Measurements from ENCODE around the gene NFU1. TPM values are rescaled to one million over a fixed set of nuclear protein-coding genes. Genes with fewer than 3 reads are reported as not detected.
"Not testable (repeated sequence)": the region's sequence is repeated elsewhere in the genome, so short reads cannot be mapped to it uniquely, and the experiment has no call there.

NFU1 gene
- total RNA-seq, 4 donors from 2014 or later = 32.0 to 48.1 (median 40.9) TPM

DNA sequence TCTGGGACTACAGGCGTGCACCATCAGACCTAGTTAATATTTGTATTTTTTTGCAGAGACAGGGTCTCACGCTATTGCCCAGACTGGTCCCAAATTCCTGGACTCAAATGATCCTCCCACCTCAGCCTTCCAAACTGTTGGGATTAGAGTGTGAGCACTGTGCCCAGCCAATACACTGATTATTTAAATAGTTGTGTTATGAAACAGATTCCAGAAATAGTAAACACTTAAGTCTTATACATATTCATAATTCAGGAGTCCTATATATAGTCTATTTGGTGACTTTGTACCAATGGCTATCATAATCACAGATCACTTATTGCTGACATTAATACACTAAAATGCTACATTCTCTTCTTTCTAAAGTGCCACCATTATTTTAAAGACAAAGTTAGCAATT is 12.8 kb downstream of the NFU1 start:
- H3K27ac ChIP-seq = no peak overlapping the region
- TF ChIP-seq EP300 (IDR thresholded peaks at IDR 0.05) = no peak
- no peak for TF ChIP-seq POLR2A (IDR thresholded peaks at IDR 0.05)
- TF ChIP-seq, protein P1, sequence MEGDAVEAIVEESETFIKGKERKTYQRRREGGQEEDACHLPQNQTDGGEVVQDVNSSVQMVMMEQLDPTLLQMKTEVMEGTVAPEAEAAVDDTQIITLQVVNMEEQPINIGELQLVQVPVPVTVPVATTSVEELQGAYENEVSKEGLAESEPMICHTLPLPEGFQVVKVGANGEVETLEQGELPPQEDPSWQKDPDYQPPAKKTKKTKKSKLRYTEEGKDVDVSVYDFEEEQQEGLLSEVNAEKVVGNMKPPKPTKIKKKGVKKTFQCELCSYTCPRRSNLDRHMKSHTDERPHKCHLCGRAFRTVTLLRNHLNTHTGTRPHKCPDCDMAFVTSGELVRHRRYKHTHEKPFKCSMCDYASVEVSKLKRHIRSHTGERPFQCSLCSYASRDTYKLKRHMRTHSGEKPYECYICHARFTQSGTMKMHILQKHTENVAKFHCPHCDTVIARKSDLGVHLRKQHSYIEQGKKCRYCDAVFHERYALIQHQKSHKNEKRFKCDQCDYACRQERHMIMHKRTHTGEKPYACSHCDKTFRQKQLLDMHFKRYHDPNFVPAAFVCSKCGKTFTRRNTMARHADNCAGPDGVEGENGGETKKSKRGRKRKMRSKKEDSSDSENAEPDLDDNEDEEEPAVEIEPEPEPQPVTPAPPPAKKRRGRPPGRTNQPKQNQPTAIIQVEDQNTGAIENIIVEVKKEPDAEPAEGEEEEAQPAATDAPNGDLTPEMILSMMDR (IDR thresholded peaks at IDR 0.05) = no peak
- no peaks in the 10 kb centered on the region for H3K27me3 ChIP-seq
- 93 to 96% methylated on average over 2 of the region's 2 CpGs for WGBS, 2 donors
- peaks cover 0 to 2% (median 0%) of the 10 kb centered on the region in 4 donors for H3K4me1 ChIP-seq
- no peak overlapping the region for H3K4me3 ChIP-seq
- H3K9me3 ChIP-seq = no peaks in the 10 kb centered on the region
- no peak for DNase-seq (ENCODE audit: low spot score in 2 of 2)
- peaks cover 0 to 83% (median 4%) of the 10 kb centered on the region in 3 donors for H3K36me3 ChIP-seq

DNA sequence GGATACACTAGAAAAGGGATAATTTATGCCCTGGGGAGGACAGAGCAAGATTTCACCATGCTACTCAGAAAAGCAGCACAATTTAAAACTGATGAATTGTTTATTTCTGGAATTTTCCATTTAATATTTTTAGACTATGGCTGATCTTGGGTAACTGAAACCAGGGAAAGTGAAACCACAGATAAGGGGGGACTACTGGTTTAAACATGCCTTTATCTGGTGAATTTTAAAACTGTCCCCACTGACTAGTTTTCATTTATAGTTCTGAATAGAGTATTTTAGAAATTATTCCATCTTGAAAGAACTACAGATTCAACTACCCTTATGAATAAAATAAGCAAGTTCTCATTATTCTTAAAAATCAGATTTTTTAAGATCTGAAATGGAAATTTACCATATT is 15.0 kb downstream of the NFU1 start:
- no peaks in the 10 kb centered on the region for H3K9me3 ChIP-seq
- no peaks in the 10 kb centered on the region for H3K27me3 ChIP-seq
- DNase-seq (ENCODE audit: low spot score in 2 of 2) = no peak
- peaks cover 7 to 87% (median 10%) of the 10 kb centered on the region in 3 donors for H3K36me3 ChIP-seq
- H3K27ac ChIP-seq = no peak overlapping the region
- TF ChIP-seq, protein P1 (IDR thresholded peaks at IDR 0.05) = no peak
- no peak for TF ChIP-seq EP300 (IDR thresholded peaks at IDR 0.05)
- TF ChIP-seq POLR2A (IDR thresholded peaks at IDR 0.05) = no peak
- H3K4me3 ChIP-seq = no peak overlapping the region
- peaks cover 0 to 2% (median 0%) of the 10 kb centered on the region in 4 donors for H3K4me1 ChIP-seq

DNA sequence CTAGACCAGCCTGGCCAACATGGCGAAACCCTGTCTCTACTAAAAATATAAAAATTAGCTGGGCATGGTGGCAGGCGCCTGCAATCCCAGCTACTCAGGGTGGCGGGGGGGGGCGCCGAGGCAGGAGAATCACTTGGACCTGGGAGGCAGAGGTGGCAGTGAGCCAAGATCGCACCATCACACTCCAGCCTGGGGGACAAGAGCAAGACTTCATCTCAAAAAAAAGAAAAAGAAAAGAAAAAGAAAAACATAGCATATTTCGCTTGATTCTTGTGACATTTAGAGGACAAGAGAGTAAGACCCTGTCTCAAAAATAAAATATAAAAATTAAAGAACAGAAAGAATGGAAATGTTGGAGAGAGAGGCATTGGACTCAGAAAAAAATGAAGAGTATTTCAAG is 18.1 kb downstream of the NFU1 start:
- H3K4me1 ChIP-seq; H3K27ac ChIP-seq; H3K9me3 ChIP-seq; H3K4me3 ChIP-seq; DNase-seq (ENCODE audit: low spot score in 2 of 2); H3K27me3 ChIP-seq: not testable (repeated sequence)
- WGBS, 2 donors = 86 to 89% methylated on average over 7 of the region's 7 CpGs
- peaks cover 7 to 89% (median 13%) of the 10 kb centered on the region in 3 donors for H3K36me3 ChIP-seq

DNA sequence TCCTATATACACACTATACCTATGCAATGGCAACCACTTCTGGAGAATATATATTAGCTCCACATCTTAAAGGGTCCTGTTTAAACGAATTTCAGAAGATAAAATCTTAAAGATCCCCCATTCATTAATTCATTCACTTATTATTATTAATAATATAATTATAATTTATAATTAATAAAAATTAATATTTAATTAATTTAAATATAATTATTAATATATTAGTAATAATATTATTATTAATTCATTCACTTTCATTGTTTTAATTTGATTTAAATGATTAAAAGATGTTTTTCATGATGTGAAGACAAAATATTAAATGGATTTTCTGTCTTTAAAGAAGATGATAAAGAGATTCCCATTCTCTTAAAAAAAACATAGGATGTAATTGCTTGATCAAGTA is 21.1 kb downstream of the NFU1 start:
- WGBS, 2 donors = 80 to 85% methylated on average over 1 of the region's 1 CpG
- Histone ChIP-seq H3K27ac (no peak overlapping the region), H3K4me1 (no peaks in the 10 kb centered on the region), H3K4me3 (no peak overlapping the region), H3K27me3 (no peaks in the 10 kb centered on the region), H3K9me3 (no peaks in the 10 kb centered on the region), H3K36me3 (peaks cover 6 to 96% (median 13%) of the 10 kb centered on the region in 3 donors)
- DNase-seq (ENCODE audit: low spot score in 2 of 2) = no peak
- TF ChIP-seq, protein P1 (IDR thresholded peaks at IDR 0.05) = no peak
- no peak for TF ChIP-seq EP300 (IDR thresholded peaks at IDR 0.05)
- no peak for TF ChIP-seq POLR2A (IDR thresholded peaks at IDR 0.05)

DNA sequence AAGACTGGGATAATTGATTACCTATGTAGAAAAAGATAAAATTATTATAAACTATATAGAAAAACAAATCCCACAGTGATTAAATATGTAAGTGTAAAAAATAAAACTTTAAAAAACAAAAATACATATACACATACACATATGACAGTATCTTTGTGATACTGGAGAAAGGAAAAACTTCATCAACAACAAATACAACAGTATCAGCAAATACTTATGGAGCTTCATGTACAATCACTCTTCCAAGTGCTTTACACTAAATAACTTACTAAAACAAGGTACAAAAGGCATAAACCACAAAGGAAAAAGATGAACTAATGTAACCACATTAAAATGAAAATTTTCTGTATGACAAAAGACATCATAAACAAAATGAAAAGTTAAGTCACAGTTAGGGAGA is 26.1 kb downstream of the NFU1 start:
- peaks cover 2 to 88% (median 4%) of the 10 kb centered on the region in 3 donors for H3K36me3 ChIP-seq
- TF ChIP-seq POLR2A (IDR thresholded peaks at IDR 0.05) (no peak), EP300 (IDR thresholded peaks at IDR 0.05) (no peak)
- TF ChIP-seq, protein P1 (IDR thresholded peaks at IDR 0.05) = no peak
- H3K4me1 ChIP-seq = no peaks in the 10 kb centered on the region

DNA sequence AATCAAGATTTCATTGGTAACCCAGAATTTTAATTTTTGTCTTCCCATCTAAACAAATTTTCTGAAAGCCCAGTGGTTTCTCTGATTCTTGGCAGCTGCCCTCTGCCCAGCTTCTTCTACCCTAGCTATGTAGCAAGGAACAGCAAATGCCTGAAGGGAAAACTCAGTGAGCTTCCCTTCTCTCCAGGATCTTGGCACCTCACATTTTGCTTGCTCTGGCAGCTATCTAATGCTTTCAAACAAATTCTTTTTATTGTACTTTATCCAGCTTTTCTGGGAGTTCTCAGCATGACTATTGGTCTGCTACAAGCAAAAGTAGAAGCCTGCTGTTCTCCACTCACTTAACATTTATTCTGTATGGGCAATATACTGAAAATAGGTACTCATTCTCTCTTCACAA is 31.9 kb downstream of the NFU1 start:
- H3K36me3 ChIP-seq = peaks cover 9 to 88% (median 10%) of the 10 kb centered on the region in 3 donors
- no peak overlapping the region for H3K4me3 ChIP-seq
- no peak for DNase-seq (ENCODE audit: low spot score in 2 of 2)
- no peaks in the 10 kb centered on the region for H3K4me1 ChIP-seq
- H3K27ac ChIP-seq = no peak overlapping the region
- H3K27me3 ChIP-seq = peaks cover 0 to 2% of the 10 kb centered on the region in 2 donors
- TF ChIP-seq, protein P1 (IDR thresholded peaks at IDR 0.05) = no peak
- no peak for TF ChIP-seq EP300 (IDR thresholded peaks at IDR 0.05)
- TF ChIP-seq POLR2A (IDR thresholded peaks at IDR 0.05) = no peak
- H3K9me3 ChIP-seq = peaks cover 0 to 11% (median 0%) of the 10 kb centered on the region in 4 donors

More for the DNA sequence above, 26.1 kb downstream of the NFU1 start:
- Histone ChIP-seq H3K27me3 (peaks cover 0 to 2% of the 10 kb centered on the region in 2 donors), H3K9me3 (no peaks in the 10 kb centered on the region), H3K27ac (no peak overlapping the region), H3K4me3 (no peak overlapping the region)
- DNase-seq (ENCODE audit: low spot score in 2 of 2) = no peak
